ENCODE measurements around the gene ATP8A1.
A peak's percentile ranks its signal among the peaks of the same experiment; 100 is the strongest.
"Not testable (repeated sequence)": the region's sequence is repeated elsewhere in the genome, so short reads cannot be mapped to it uniquely, and the experiment has no call there.

Gene ATP8A1

GRCh38 chr4:42655921-42656678 is 805 bp downstream of the ATP8A1 start:
- Mint-ChIP-seq H3K9me3 (peaks cover 21% of the 10 kb centered on the region), H3K4me3 (peak overlapping the region; percentile 96), H3K27me3 (peaks cover 1% of the 10 kb centered on the region), H3K36me3 (peaks cover 18% of the 10 kb centered on the region), H3K4me1 (peaks cover 66% of the 10 kb centered on the region), H3K27ac (peak overlapping the region; percentile 84)

DNA sequence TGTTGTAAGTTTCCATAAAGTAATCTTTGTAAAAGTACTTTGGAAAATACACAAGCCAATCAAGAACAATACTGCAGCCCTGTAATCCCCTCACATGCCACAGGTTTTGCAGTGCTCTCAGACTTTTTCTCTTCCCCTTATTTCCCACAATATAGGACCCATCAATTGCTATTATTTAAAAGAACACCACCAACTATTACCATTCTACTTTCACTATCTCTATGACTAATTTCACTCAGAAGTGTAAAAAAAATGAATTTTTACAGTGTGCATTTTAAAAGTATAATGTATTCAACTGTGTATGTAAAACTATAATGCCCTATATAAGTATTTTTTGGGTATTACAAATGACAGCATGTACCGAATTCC is 1.7 kb downstream of the ATP8A1 start:
- H3K9me3 Mint-ChIP-seq, result peaks cover 21% of the 10 kb centered on the region
- peaks cover 18% of the 10 kb centered on the region for H3K36me3 Mint-ChIP-seq
- peak overlapping the region; percentile 96 for H3K4me3 Mint-ChIP-seq
- H3K27me3 Mint-ChIP-seq, result peaks cover 1% of the 10 kb centered on the region
- peak overlapping the region; percentile 84 for H3K27ac Mint-ChIP-seq
- peaks cover 72% of the 10 kb centered on the region for H3K4me1 Mint-ChIP-seq

DNA sequence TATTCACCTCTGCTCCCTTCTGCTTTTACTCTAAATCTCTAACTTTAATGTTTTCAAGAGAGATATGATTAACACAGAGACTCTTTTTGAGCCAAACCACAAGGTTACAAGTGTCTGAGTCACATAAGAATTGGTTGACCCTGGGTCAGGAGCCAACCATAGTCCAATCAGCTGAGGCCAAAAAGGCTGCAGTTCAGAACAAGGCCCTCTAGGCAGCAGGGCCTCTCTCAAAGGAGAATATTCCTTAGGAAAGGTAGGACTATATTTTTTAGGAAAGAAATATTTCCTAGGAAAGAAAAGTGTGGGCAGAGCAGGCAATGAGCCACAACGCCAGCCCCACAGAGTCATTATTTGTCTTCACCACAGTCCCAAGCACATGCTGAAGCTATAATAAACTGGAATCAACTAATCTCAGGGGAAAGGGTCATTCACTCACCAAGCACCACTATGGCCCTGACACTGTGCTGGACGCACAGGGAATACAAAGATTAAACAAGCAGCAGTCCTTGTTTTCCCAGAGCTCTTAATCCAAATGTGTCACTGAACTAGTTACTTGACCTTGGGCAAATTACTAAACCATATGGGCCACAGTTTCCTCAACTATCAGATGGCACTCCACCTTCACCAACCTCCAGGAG is 2.2 kb downstream of the ATP8A1 start:
- Mint-ChIP-seq H3K4me1 (peaks cover 77% of the 10 kb centered on the region), H3K4me3 (peak overlapping the region; percentile 96), H3K9me3 (peaks cover 21% of the 10 kb centered on the region), H3K27ac (peak overlapping the region; percentile 84), H3K27me3 (peaks cover 1% of the 10 kb centered on the region), H3K36me3 (peaks cover 18% of the 10 kb centered on the region)

DNA sequence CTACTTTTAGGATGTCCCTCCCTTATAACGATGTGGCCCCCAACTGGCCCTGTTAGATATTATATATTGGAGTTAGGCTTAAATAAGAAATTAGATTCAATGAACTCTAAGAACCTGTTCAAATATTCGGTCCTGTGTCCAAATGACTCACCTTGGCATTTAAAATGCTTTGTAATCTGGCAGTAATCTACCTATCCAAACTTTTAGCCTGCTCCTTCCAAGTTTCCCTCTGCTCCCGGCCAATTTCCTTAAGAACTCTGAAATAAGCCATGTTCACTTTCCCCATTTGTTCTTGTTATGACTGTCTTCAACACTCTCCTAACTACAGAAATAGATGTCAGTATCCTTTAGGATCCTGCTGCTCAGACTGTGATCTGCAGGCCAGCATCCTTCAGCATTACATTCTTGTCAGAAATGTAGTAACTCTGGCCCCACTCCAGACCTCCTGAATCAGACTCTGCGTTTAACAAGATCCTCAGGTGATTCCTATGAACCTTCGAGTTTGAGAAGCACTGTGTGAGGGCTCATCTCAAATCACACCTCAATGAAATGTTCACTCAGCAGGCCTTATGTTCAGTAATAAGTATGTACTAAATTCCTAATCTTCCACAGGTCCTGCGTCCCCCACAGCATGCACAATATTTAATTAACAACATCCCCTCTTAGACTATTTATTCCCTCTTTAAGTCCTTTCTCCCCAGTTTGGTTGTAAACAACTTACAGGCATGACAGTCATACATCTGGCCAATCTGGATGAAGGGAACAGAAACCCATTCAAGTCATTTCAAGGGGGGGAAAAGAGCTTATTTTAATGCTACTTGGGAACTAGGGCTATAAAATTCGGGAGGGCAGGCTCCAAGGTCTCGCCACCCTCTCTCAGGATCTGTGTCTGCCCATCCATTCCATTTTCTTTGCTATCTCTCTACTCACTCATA is 3.0 kb downstream of the ATP8A1 start:
- H3K4me1 Mint-ChIP-seq, result peaks cover 82% of the 10 kb centered on the region
- H3K4me3 Mint-ChIP-seq, result peak overlapping the region; percentile 96
- peaks cover 21% of the 10 kb centered on the region for H3K9me3 Mint-ChIP-seq
- H3K27me3 Mint-ChIP-seq, result no peaks in the 10 kb centered on the region
- peaks cover 18% of the 10 kb centered on the region for H3K36me3 Mint-ChIP-seq
- H3K27ac Mint-ChIP-seq, result peak overlapping the region; percentile 31

GRCh38 chr4:42652529-42653231 is 4.2 kb downstream of the ATP8A1 start:
- H3K27me3 Mint-ChIP-seq, H3K4me3 Mint-ChIP-seq: not testable (repeated sequence)
- Mint-ChIP-seq H3K9me3 (peaks cover 21% of the 10 kb centered on the region), H3K36me3 (peaks cover 18% of the 10 kb centered on the region), H3K4me1 (peaks cover 83% of the 10 kb centered on the region), H3K27ac (peak overlapping the region; percentile 48)

- H3K27ac Mint-ChIP-seq, result no peak overlapping the region
- no peaks in the 10 kb centered on the region for H3K27me3 Mint-ChIP-seq
- no peak overlapping the region for H3K4me3 Mint-ChIP-seq
- peaks cover 87% of the 10 kb centered on the region for H3K4me1 Mint-ChIP-seq
- peaks cover 21% of the 10 kb centered on the region for H3K9me3 Mint-ChIP-seq
- H3K36me3 Mint-ChIP-seq, result peaks cover 21% of the 10 kb centered on the region
Observed at GRCh38 chr4:42649870-42650269, 7.0 kb downstream of the ATP8A1 start.

DNA sequence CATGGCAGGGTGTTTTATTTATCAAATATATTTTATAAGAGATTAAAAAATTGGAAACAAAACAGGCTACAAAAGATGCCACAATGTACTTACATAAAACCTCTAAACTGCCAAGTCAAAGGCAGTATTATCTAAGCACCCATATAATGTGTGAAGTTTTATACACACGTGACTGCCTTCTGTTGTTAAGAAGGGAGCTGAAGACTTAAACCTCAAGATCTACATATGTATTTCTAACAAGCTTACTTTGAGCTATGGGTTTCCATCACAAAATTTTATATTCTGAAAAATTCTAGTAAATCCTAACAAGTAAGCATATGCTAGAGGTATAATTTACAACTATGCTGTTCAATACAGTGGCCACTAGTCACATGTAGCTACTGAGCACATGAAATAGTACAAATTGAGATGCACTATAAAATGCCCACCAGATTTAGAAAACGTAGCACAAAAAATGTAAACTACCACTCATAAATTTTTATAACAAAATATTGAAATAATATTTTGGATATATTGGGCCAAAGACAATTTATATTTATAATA is 9.8 kb downstream of the ATP8A1 start:
- peaks cover 2% of the 10 kb centered on the region for H3K9me3 Mint-ChIP-seq
- H3K27me3 Mint-ChIP-seq, result no peaks in the 10 kb centered on the region
- peaks cover 7% of the 10 kb centered on the region for H3K36me3 Mint-ChIP-seq
- no peak overlapping the region for H3K27ac Mint-ChIP-seq
- H3K4me3 Mint-ChIP-seq, result no peak overlapping the region
- peaks cover 87% of the 10 kb centered on the region for H3K4me1 Mint-ChIP-seq

DNA sequence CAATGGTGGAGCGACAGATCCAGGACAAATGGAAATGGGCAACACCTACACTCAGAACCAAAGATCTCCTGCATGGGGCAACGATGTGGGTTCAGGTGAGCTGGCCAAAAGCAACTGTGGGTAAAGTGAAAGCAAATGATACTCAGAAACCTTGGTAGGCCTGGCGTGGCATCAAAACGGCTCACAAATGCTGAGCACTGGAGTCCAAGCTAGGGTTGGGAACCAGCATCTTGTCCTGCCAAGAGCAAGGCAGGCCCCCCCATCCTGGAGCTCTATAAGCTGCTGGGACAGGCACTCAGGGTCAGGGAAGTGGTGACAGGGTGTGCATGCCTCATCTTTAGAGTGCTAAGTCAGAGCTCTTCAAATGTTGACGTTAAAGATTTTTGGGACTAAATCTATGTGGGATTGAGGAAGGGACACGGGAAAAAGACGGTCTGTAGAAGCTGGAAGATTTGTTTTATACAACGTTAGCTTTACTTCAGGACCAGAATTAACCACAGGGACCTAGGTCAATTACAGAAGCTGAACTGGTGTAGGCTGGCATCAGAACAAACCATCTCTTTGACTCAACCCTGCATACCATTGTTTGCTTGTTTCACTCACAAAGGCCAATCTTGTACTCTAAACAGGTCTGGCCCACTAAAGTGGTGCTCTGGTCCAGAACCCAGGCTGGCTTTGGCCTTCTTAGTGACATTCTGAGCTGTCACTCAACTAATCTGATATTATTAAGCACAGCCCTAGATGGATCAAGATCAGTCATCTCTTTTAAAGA is 10.7 kb downstream of the ATP8A1 start:
- no peaks in the 10 kb centered on the region for H3K27me3 Mint-ChIP-seq
- peaks cover 3% of the 10 kb centered on the region for H3K36me3 Mint-ChIP-seq
- H3K4me3 Mint-ChIP-seq, result no peak overlapping the region
- H3K27ac Mint-ChIP-seq, result peak overlapping the region; percentile 60
- H3K4me1 Mint-ChIP-seq, result peaks cover 89% of the 10 kb centered on the region
- no peaks in the 10 kb centered on the region for H3K9me3 Mint-ChIP-seq

GRCh38 chr4:42644897-42645296 is 12.0 kb downstream of the ATP8A1 start:
- no peaks in the 10 kb centered on the region for H3K27me3 Mint-ChIP-seq
- H3K9me3 Mint-ChIP-seq, result no peaks in the 10 kb centered on the region
- peaks cover 3% of the 10 kb centered on the region for H3K36me3 Mint-ChIP-seq
- no peak overlapping the region for H3K27ac Mint-ChIP-seq
- H3K4me3 Mint-ChIP-seq, result no peak overlapping the region
- peaks cover 89% of the 10 kb centered on the region for H3K4me1 Mint-ChIP-seq

GRCh38 chr4:42643685-42644084 is 13.2 kb downstream of the ATP8A1 start:
- Mint-ChIP-seq H3K27ac (no peak overlapping the region), H3K9me3 (no peaks in the 10 kb centered on the region), H3K36me3 (peaks cover 3% of the 10 kb centered on the region), H3K27me3 (no peaks in the 10 kb centered on the region), H3K4me1 (peaks cover 89% of the 10 kb centered on the region), H3K4me3 (no peak overlapping the region)

DNA sequence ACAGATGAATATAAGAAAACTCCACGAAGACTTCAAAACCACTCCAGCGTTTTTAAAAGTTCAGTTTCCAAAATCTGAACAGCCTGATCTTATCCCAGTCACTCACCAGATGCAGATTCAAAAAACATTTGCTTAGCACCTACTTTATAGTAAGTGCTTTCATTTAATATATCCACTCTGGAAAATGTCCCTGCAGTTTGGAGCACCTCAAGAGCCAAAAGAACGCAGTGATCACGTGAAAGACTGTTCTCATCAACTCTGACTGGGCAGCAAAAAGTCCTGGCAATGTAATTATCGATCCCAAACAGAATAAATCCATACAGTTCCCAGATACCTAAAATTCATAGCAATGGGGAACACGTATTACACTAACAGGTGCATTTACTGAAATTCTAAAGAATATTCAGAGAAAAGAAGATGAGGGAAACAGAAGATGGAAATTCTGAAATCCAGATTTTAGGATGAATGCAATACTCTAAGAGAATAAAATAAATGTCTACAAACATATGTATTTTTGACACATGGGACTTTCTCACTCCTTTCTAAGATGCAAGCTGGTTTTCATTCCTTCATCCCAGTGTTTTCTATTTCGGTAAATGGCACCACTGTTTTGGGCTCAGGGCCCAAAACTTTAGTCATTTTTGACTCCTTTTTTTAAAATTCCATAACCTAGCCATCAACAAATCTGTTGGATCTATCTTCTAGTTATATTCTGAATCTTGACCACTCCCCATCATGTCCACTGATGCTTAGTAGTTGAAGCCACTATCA is 13.9 kb downstream of the ATP8A1 start:
- no peaks in the 10 kb centered on the region for H3K27me3 Mint-ChIP-seq
- H3K4me3 Mint-ChIP-seq, result no peak overlapping the region
- H3K27ac Mint-ChIP-seq, result no peak overlapping the region
- H3K9me3 Mint-ChIP-seq, result no peaks in the 10 kb centered on the region
- H3K36me3 Mint-ChIP-seq, result peaks cover 3% of the 10 kb centered on the region
- H3K4me1 Mint-ChIP-seq, result peaks cover 89% of the 10 kb centered on the region

DNA sequence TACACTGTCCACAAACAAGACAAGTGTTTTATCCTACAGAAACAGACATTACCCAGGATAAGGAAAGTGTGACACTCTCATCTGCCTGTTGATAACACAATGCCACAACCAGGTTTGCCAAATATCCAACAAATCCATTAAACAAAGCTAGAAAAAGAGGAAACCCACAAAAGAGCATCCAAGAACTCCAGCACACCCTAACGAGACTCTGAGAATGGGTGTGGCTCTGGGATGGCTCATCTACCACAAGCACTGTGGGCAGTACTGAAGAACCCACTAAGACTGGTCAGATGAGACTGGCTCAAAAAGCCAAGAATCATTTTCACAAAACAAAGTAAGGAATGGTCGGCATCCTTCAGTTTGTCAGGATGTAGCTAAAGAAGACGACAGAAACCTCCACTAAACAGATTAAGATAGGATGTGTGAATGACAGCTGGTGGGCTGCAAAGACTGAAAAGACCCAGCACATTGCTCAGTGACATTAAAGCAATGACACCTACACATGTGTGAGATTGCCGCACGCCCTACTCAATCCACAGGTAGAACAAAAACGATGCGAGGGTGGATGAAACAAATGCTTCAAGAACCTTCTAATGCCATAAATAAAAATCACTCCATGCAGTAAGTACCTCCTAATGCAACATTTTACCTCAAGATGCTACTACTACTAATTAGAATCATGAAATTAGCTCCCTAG is 14.7 kb downstream of the ATP8A1 start:
- peaks cover 91% of the 10 kb centered on the region for H3K4me1 Mint-ChIP-seq
- H3K4me3 Mint-ChIP-seq, result peak overlapping the region; percentile 19
- no peaks in the 10 kb centered on the region for H3K27me3 Mint-ChIP-seq
- peaks cover 3% of the 10 kb centered on the region for H3K36me3 Mint-ChIP-seq
- H3K9me3 Mint-ChIP-seq, result no peaks in the 10 kb centered on the region
- peak overlapping the region; percentile 53 for H3K27ac Mint-ChIP-seq

DNA sequence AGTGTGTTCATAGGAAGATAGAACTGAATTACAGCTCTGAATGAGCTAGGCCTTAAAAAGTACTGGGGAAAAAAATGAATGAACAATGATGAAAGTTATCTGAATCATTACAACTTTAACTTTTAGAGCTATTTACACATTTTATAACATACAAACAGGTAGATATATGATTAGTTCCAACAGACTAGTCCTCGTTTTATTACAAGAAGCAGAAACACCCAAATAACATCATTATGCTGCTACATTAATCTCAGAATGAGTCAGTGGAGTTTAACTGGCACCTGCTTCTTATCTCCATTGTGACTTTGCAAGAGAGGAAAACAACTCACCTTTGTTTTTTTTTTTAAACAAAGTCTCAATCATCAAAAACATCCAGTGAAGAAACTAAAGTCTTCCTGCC is 15.2 kb downstream of the ATP8A1 start:
- Mint-ChIP-seq H3K27ac (peak overlapping the region; percentile 53), H3K27me3 (no peaks in the 10 kb centered on the region), H3K4me1 (peaks cover 95% of the 10 kb centered on the region), H3K36me3 (peaks cover 3% of the 10 kb centered on the region), H3K4me3 (peak overlapping the region; percentile 19), H3K9me3 (no peaks in the 10 kb centered on the region)
